ENCODE results near the gene SPATA46.

Gene SPATA46

GRCh38 chr1:162390396-162391185 lies 13.9 kb upstream of the SPATA46 start:
- no peak for DNase-seq

- DNase-seq, result no peak
Observed at GRCh38 chr1:162389971-162390370, 13.3 kb upstream of the SPATA46 start.

DNA sequence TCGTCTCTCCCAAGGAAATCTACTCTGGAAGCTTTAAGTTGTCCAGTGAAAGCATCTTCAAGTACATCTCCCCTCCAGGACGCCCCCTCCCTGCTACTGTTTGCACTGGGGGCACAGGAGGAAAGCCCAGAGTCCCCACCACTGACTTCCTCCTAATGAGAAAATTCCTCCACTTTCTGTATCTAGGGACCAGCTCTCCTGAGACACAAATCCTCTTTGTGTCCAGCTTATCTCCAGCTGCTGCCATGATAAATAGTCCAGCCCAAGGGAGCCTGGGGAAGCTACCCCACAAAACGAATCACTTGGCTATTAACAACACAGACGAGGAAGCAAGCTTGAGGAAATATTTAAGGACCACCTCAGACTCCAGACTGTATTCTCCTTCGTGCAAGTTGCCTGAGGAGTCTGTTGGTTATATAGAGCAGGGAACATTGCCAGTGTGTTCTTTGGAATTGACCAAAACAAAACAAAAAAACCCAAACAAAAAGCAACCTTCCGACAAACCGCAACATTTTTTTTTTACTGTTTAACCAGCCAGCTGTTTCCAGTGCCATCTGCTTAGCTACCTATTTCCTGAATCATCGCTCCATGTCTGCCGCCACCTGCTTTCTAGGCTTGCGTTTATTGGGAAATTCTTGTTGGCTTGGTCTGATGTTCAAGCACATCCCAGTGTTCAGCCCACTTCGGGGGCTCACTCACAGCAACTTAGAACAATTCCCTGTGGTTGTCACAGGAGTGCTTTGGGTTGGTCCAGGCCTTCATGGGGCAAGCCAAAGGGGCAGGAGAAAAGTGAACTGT lies 12.6 kb upstream of the SPATA46 start:
- no peak for DNase-seq

- no peak for DNase-seq
Observed at GRCh38 chr1:162388615-162389014, 12.0 kb upstream of the SPATA46 start.

DNA sequence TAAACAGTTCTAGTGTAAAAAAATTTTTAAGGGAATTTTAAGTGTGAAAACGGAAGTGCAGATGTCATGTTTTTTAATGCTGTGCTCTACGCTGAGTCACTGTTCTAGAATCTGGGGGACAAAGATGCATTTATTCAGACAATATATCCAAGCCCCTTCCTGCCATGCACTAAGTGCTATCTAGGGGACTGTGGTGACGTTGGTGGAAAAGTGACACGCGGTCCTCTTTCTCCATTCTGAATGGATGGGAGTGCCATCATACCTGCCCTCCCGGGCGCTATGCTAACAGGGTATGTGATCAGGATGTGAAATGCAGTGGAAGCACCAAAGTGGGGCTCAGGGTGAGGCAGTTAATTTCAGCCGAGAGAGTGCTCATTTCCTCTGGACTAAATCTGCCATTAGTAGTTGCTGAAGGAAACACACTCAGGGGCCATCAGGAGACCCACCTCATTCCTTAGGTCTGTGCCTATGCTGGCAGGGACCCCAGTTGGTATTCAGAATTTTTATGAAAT lies 11.5 kb upstream of the SPATA46 start:
- no peak for DNase-seq

DNA sequence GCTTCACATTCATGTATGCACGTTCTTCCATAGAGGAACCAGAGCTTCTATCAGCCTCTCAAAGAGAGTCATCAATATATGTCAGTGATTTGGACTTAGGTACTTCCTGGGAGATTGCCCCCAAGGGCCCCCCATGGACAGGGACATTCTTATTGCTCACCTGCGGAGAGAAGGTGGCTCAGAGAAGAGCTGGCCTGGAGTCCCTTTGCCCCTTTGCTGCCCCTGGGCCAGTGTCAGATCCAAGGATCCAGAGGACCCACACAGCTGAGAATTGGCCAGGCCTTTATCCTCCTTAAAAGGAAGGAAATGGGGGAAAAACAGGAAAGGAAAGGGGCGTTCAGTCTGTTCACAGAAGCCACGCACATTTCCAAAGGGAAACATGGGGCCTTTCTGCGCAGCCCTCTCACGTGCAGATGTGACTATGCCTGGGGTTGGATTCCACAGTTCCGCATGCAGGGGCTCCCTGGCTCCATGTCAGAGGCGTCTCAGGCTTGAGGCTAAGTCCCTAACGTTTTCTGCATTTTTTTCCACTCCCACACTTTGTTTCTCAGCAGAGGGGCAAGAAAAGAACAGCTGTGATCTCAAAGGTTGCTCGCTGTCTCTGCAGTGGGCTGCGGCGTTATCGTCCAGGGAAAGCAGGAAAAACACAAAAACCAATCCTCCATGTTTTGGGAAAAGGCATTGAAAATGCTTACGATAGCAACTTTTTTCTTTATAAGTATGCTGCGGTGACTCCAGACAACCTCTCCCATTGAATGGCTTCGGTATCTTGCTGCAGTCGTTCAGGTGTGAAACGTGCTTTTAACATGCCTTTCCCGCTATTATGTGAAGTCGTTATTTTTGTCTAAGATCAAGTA lies 10.8 kb upstream of the SPATA46 start:
- DNase-seq, result no peak

- DNase-seq, result no peak
Observed at GRCh38 chr1:162386292-162387225, 9.9 kb upstream of the SPATA46 start.

- no peak for DNase-seq
Observed at GRCh38 chr1:162385702-162386101, 9.0 kb upstream of the SPATA46 start.

GRCh38 chr1:162385280-162385623 lies 8.6 kb upstream of the SPATA46 start:
- no peak for DNase-seq

DNA sequence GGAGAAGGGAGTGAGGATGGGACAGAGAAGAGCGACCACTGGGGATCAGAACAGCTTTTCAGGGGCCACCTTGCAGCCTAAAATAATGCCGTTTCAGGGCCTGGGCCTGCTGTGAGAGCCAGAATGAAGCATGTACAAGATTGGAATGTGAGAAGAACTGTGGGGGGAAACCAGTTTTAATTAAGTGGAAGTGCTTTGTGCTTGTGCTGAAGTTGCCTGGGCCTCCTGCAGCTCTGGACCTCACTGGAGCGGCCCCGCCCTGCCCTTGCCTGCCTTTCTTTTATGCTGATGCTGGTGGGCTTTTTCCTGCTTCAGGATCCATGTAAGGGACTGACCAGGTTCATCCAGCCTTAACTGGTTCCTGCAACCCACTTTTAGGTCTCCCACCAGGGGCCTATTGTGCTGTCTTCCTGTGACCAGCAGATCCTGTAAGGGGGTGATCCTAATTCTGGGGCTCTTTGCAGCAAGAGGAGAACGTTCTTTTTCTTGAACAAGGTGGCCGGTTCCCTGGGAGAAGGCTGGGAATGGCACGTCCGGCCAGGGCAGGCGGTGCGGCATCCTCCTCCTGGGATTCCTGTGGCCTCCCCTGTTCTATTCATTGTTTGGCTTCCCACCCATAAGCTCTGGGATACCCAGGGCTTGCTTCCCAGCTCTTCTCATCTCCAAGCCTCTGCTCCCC lies 8.1 kb upstream of the SPATA46 start:
- no peak for DNase-seq

GRCh38 chr1:162384116-162384515 lies 7.5 kb upstream of the SPATA46 start:
- DNase-seq, result no peak

GRCh38 chr1:162383516-162383915 lies 6.9 kb upstream of the SPATA46 start:
- no peak for DNase-seq

GRCh38 chr1:162383091-162383490 lies 6.4 kb upstream of the SPATA46 start:
- no peak for DNase-seq

GRCh38 chr1:162381941-162382750 lies 5.5 kb upstream of the SPATA46 start:
- DNase-seq, result no peak

- no peak for DNase-seq
Observed at GRCh38 chr1:162381383-162381782, 4.7 kb upstream of the SPATA46 start, which contains the start of gene C1orf226. Gene C1orf226 (plus strand): TSS chr1:162381728. CDS start chr1:162381902, 174 bp downstream.

DNA sequence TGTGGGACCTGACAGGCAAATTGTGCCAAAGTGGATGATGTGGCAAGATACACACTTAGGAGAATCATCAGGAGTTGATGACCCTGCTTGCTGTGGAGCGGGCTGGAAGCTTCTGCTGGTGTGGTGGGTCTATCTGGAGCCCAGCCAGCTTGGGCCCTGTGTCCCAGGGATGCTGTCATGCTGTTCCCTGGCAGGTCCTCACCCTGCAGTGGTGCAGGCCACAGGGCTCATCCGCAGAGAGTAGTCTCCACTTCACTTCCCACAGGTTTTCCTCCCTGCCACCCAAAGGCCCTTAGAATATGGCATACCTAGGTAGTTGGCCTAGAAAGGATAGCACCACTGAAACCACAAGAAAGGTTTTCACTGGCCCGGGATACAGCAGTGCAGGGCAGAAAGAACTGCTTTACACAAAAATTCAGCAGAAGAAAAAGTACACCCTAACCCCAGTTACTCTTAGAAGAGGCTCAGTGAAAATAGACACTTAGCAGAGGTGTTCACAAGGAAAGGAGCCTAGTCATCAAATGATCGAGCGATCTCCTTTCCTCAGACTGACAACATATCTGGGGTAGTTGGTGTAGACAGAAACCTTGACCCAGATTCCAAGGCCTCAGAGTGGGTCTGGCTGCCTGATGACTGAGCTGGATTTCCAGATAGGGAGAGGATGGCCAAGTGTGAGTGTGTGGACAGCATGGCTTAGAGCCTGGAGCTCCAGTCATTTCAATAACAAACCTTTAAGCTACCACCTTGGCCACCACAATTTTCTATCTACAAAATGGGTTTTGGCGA lies 3.6 kb upstream of the SPATA46 start:
- no peak for DNase-seq

GRCh38 chr1:162375463-162375862 lies 1.2 kb downstream of the SPATA46 start:
- DNase-seq, result no peak

DNA sequence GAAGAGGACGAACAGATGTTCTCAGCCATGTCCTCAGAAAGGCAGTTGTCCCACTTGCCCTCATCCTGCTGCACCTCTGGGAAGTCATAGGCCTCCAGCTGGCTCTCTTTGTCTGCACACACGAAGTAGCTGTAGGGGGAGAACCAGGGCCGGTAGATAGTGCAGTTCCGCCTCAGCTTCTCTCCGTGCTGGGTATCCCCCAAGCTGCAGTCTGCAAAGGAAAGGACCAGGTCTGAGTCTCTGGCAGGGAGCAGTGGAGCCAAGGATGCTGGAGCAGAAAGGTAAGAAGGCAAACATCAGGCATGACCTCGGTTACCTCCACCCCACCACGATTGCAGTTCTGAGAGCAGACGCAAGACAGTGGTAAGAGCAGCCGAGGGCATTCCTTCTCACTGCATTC lies 2.2 kb downstream of the SPATA46 start:
- no peak for DNase-seq

- no peak for DNase-seq
Observed at GRCh38 chr1:162373541-162374260, 3.0 kb downstream of the SPATA46 start.

Measured in activated CD4-positive, alpha-beta T cell treated with anti-CD3 and anti-CD28 coated beads for 1 hour (primary cell).